SU-DHL-6 (cell line): ENCODE measurements around the gene TMEM163.
"Not testable (repeated sequence)": the region's sequence is repeated elsewhere in the genome, so short reads cannot be mapped to it uniquely, and the experiment has no call there.

Experiments
- H2AFZ ChIP-seq: fragments of 200-600 bp; sonication (generic); 2 replicates; pipeline ENCODE4 v1.6.1; 2014; ENCODE audit warnings: low read depth, mild to moderate bottlenecking, moderate library complexity, mixed read lengths, antibody characterized with exemption, low read length; ENCODE audit not compliant: severe bottlenecking
- H3F3A ChIP-seq: fragments of 200-600 bp; shearing (Covaris generic); 2 replicates; pipeline ENCODE4 v1.6.0; 2016; ENCODE audit warnings: antibody characterized with exemption, mild to moderate bottlenecking; ENCODE audit not compliant: insufficient read depth
- H3K27ac ChIP-seq: fragments of 200-600 bp; sonication (generic); 2 replicates; pipeline ENCODE4 v1.5.1; 2016; ENCODE audit warnings: low read depth, mild to moderate bottlenecking, low read length, moderate library complexity, mixed read lengths
- H3K27me3 ChIP-seq: fragments of 200-600 bp; sonication (generic), shearing (Covaris generic); 2 replicates; pipeline ENCODE4 v1.6.0; 2014; ENCODE audit warnings: mild to moderate bottlenecking, low read length
- H3K36me3 ChIP-seq: fragments of 200-600 bp; sonication (generic); 2 replicates; pipeline ENCODE4 v1.6.1; 2014; ENCODE audit warnings: mild to moderate bottlenecking, low read length, mixed read lengths
- H3K4me2 ChIP-seq: fragments of 300-600, 200-600 bp; shearing (Covaris generic), sonication (generic); 2 replicates; pipeline ENCODE4 v1.6.0; 2014; ENCODE audit warnings: low read length, low read depth, mild to moderate bottlenecking; ENCODE audit not compliant: poor library complexity, severe bottlenecking
- H3K4me3 ChIP-seq: fragments of 200-600 bp; sonication (generic); 2 replicates; pipeline ENCODE4 v1.5.1; 2014; ENCODE audit warnings: antibody characterized with exemption, low read length, mild to moderate bottlenecking, mixed read lengths; ENCODE audit not compliant: insufficient read depth, poor library complexity, severe bottlenecking
- H3K79me2 ChIP-seq: fragments of 200-600 bp; sonication (generic); 2 replicates; pipeline ENCODE4 v1.6.1; 2014; ENCODE audit warnings: mild to moderate bottlenecking, low read length, moderate library complexity; ENCODE audit not compliant: insufficient read depth
- H3K9ac ChIP-seq: fragments of 200-600 bp; sonication (generic); 2 replicates; pipeline ENCODE4 v1.7.0; 2014; ENCODE audit warnings: mild to moderate bottlenecking, low read length
- H3K9me2 ChIP-seq: fragments of 200-600 bp; sonication (generic); replicated peaks from 2 replicates; pipeline ENCODE4 v1.6.1; 2014; ENCODE audit warnings: low read length; ENCODE audit not compliant: insufficient read depth
- H3K9me3 ChIP-seq: fragments of 200-600 bp; sonication (generic); 2 replicates; pipeline ENCODE4 v1.6.1; 2014; ENCODE audit warnings: low read length, mixed read lengths; ENCODE audit not compliant: insufficient read depth
- H4K20me1 ChIP-seq: fragments of 200-600 bp; sonication (generic); 2 replicates; pipeline ENCODE4 v1.6.1; 2014; ENCODE audit warnings: low read depth, mild to moderate bottlenecking, antibody characterized with exemption, low read length, moderate library complexity, mixed read lengths
- EZH2phosphoT487 ChIP-seq: fragments of 200-600 bp; sonication (generic), shearing (Covaris generic); conservative IDR thresholded peaks from 2 replicates; pipeline ENCODE4 v1.6.1; 2018; ENCODE audit warnings: mild to moderate bottlenecking, antibody characterized with exemption, low read length, moderate library complexity, mixed read lengths
- TF ChIP-seq, protein P1 (sequence below): fragments of 200-600 bp; sonication (generic); IDR thresholded peaks from one replicate; pipeline ENCODE4 v1.5.1; 2017; ENCODE audit warnings: antibody characterized with exemption, mild to moderate bottlenecking, low read length, moderate library complexity; ENCODE audit not compliant: insufficient read depth, poor library complexity, severe bottlenecking

TMEM163 gene

DNA sequence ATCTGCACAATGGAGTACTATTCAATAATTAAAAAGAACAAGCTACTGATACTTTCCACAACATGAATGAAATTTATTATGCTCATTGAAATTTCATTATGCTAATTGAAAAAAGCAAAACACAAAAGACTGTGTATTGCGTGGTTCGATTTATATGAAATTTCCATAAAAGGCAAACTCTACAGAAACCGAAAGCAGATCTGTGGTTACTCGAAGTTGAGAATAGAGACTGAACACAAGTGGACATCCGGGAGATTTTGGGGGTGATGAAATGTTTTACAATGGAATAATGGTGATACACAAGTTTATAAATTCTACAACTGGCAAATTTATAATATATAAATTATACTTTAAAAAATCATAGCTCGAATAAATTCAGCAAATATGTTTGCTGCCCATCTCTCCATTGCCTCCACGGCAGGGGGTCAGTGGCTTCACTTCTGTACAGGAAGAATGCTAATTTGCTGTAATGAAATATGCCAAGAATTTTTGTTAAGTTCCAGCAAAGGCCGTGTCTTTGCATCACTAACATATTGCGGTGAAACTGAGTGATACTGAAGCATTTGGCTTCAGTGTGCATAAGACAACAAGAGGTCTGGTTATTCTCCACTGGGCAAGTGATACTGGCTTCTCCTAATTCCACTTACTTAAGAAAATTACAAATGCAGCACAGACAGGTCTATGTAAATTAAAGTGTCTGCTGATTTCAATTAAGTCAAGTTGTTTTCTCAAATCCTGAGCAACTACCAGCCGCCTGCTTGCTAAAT lies 96.7 kb downstream of the TMEM163 start:
- no peak overlapping the region for H2AFZ ChIP-seq
- TF ChIP-seq, protein P1, sequence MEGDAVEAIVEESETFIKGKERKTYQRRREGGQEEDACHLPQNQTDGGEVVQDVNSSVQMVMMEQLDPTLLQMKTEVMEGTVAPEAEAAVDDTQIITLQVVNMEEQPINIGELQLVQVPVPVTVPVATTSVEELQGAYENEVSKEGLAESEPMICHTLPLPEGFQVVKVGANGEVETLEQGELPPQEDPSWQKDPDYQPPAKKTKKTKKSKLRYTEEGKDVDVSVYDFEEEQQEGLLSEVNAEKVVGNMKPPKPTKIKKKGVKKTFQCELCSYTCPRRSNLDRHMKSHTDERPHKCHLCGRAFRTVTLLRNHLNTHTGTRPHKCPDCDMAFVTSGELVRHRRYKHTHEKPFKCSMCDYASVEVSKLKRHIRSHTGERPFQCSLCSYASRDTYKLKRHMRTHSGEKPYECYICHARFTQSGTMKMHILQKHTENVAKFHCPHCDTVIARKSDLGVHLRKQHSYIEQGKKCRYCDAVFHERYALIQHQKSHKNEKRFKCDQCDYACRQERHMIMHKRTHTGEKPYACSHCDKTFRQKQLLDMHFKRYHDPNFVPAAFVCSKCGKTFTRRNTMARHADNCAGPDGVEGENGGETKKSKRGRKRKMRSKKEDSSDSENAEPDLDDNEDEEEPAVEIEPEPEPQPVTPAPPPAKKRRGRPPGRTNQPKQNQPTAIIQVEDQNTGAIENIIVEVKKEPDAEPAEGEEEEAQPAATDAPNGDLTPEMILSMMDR, result no peak
- no peak for TF ChIP-seq EZH2phosphoT487
- no peak overlapping the region for H3K9ac ChIP-seq
- no peaks in the 10 kb centered on the region for H4K20me1 ChIP-seq
- H3K27ac ChIP-seq, result no peak overlapping the region
- no peak overlapping the region for H3K4me2 ChIP-seq
- H3K9me2 ChIP-seq, result no peaks in the 10 kb centered on the region
- no peaks in the 10 kb centered on the region for H3K79me2 ChIP-seq
- H3K36me3 ChIP-seq, result no peaks in the 10 kb centered on the region
- H3K4me3 ChIP-seq, result no peak overlapping the region
- H3K9me3 ChIP-seq, result peaks cover 7% of the 10 kb centered on the region
- no peaks in the 10 kb centered on the region for H3K27me3 ChIP-seq
- no peaks in the 10 kb centered on the region for H3F3A ChIP-seq

DNA sequence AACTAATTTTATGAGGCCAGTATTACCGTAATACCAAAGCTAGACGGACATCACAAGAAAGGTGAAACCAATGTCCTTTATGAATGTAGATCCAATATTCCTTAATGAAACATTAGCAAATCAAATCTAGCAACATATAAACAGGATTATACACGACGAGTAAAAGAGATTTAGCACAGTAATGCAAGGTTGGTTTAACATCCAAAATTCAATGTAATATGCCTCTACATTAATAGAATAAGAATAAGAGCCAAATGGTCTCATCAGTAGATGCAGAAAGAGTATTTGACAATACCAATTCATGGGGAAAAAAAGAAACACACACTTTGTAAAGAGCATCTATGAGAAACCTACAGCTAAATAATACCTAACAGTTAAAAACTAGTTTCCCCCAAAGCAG lies 99.5 kb downstream of the TMEM163 start:
- no peak overlapping the region for H3K9ac ChIP-seq
- TF ChIP-seq EZH2phosphoT487, result no peak
- TF ChIP-seq, protein P1, result no peak
- no peaks in the 10 kb centered on the region for H3K79me2 ChIP-seq
- no peak overlapping the region for H3K4me3 ChIP-seq
- no peak overlapping the region for H3K4me2 ChIP-seq
- H3K27ac ChIP-seq, result no peak overlapping the region
- no peak overlapping the region for H2AFZ ChIP-seq
- no peaks in the 10 kb centered on the region for H3K9me2 ChIP-seq
- H3K27me3 ChIP-seq, result no peaks in the 10 kb centered on the region
- peaks cover 7% of the 10 kb centered on the region for H3K9me3 ChIP-seq
- H3F3A ChIP-seq, result no peaks in the 10 kb centered on the region
- H4K20me1 ChIP-seq, result no peaks in the 10 kb centered on the region
- no peaks in the 10 kb centered on the region for H3K36me3 ChIP-seq

DNA sequence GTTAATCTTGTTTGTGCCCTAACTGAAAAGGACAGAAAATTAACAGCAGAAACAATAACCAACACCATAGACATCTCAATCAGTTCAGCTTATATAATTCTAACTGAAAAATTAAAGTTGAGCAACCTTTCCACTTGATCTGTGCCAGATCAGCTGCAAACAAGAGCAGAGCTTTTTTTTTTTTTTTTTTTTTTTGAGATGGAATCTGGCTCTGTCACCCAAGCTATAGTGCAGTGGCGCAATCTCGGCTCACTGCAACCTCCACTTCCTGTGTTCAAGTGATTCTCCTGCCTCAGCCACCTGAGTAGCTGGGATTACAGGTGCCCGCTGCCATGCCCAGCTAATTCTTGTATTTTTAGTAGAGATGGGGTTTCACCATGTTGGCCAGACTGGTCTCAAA lies 103.3 kb downstream of the TMEM163 start:
- not testable (repeated sequence) for H3K4me3 ChIP-seq, H3K9me2 ChIP-seq, H3K36me3 ChIP-seq, H4K20me1 ChIP-seq, H3K79me2 ChIP-seq, H3F3A ChIP-seq, H3K9ac ChIP-seq, H3K27me3 ChIP-seq, H3K4me2 ChIP-seq, H3K27ac ChIP-seq, H2AFZ ChIP-seq, H3K9me3 ChIP-seq

DNA sequence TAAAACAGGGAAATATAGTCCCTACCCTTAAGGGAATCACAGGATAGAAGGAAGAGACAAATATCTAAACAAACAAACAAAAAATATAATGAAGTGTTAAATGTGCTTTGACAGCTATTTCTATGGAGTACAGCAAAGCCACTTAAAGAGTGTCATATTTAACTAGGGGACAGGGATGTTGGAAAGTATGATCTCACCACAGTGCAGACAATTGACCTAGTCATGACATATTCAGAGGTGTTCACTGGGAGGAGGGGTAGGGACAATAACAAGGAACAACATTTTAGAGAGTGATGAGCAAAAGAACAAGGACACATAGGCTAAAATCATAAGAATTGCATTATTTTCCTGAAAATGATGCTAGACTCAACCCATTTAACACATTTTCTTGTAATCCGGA lies 107.5 kb downstream of the TMEM163 start:
- Histone ChIP-seq H2AFZ (no peak overlapping the region), H3K27me3 (no peaks in the 10 kb centered on the region), H3K27ac (no peak overlapping the region), H3K36me3 (0 out of 2 replicates have a peak, but pooled peaks cover 2% of the 10 kb centered on the region), H3K4me3 (no peak overlapping the region), H3K79me2 (no peaks in the 10 kb centered on the region), H3K9ac (no peak overlapping the region), H3F3A (no peaks in the 10 kb centered on the region), H3K4me2 (no peak overlapping the region), H3K9me2 (no peaks in the 10 kb centered on the region), H3K9me3 (no peaks in the 10 kb centered on the region), H4K20me1 (no peaks in the 10 kb centered on the region)
- TF ChIP-seq, protein P1, result no peak
- no peak for TF ChIP-seq EZH2phosphoT487
